MM.1S (cell line): Measurements from ENCODE around the gene LRRN4.

Experiments
- DNase-seq: peaks from one replicate; pipeline ENCODE4 v3.0.0-alpha.2; 2015
- H2AFZ ChIP-seq: fragments of 300-600 bp; sonication (generic); 2 replicates; pipeline ENCODE4 v1.6.0; 2016; ENCODE audit warnings: antibody characterized with exemption, low read length
- H3F3A ChIP-seq: fragments of 300-600 bp; sonication (generic); 2 replicates; pipeline ENCODE4 v1.6.1; 2016; ENCODE audit warnings: mild to moderate bottlenecking, antibody characterized with exemption, low read length, moderate library complexity, mixed read lengths; ENCODE audit not compliant: insufficient read depth
- H3K27ac ChIP-seq: fragments of 300-600 bp; sonication (generic); 2 replicates; pipeline ENCODE4 v1.5.1; 2016; ENCODE audit warnings: mild to moderate bottlenecking, low read length
- H3K27me3 ChIP-seq: fragments of 300-600 bp; sonication (generic); replicated peaks from 2 replicates; pipeline ENCODE4 v1.6.0; 2016; ENCODE audit warnings: low read length; ENCODE audit not compliant: insufficient read depth
- H3K36me3 ChIP-seq: fragments of 300-600 bp; sonication (generic); replicated peaks from 2 replicates; pipeline ENCODE4 v1.6.1; 2016; ENCODE audit warnings: mild to moderate bottlenecking, low read length, mixed read lengths; ENCODE audit not compliant: insufficient read depth
- H3K4me1 ChIP-seq: fragments of 300-600 bp; sonication (generic); 2 replicates; pipeline ENCODE4 v1.6.1; 2016; ENCODE audit warnings: low read length, mixed read lengths
- H3K4me2 ChIP-seq: fragments of 300-600 bp; sonication (generic); 2 replicates; pipeline ENCODE4 v1.6.0; 2016; ENCODE audit warnings: low read depth, low read length
- H3K4me3 ChIP-seq: fragments of 300-600 bp; sonication (generic); 2 replicates; pipeline ENCODE4 v1.5.1; 2016; ENCODE audit warnings: low read length, mixed read lengths
- H3K79me2 ChIP-seq: fragments of 300-600 bp; sonication (generic); 2 replicates; pipeline ENCODE4 v1.6.1; 2016; ENCODE audit warnings: mixed run types, low read length, mixed read lengths
- H3K9ac ChIP-seq: fragments of 300-600 bp; sonication (generic); 2 replicates; pipeline ENCODE4 v1.6.1; 2016; ENCODE audit warnings: low read length, mixed read lengths
- H3K9me2 ChIP-seq: fragments of 300-600 bp; sonication (generic); replicated peaks from 2 replicates; pipeline ENCODE4 v1.6.1; 2016; ENCODE audit warnings: mild to moderate bottlenecking, low read length, mixed read lengths; ENCODE audit not compliant: insufficient read depth
- H3K9me3 ChIP-seq: fragments of 300-600 bp; sonication (generic); replicated peaks from 2 replicates; pipeline ENCODE4 v1.6.1; 2016; ENCODE audit warnings: mild to moderate bottlenecking, low read length, mixed read lengths; ENCODE audit not compliant: insufficient read depth
- H4K20me1 ChIP-seq: fragments of 300-600 bp; sonication (generic); 2 replicates; pipeline ENCODE4 v1.6.1; 2016; ENCODE audit warnings: mild to moderate bottlenecking, low read length, moderate library complexity, mixed read lengths; ENCODE audit not compliant: insufficient read depth
- EZH2 ChIP-seq: fragments of 300-600 bp; sonication (generic); optimal IDR thresholded peaks from 2 replicates; pipeline ENCODE3; 2017; ENCODE audit warnings: low read depth, mild to moderate bottlenecking, antibody characterized with exemption, low read length, mixed read lengths
- EZH2phosphoT487 ChIP-seq: fragments of 300-600 bp; sonication (generic); IDR thresholded peaks from 2 replicates; pipeline ENCODE4 v1.6.1; 2018; ENCODE audit warnings: antibody characterized with exemption, low read length
- TF ChIP-seq, protein P1 (sequence below): fragments of 300-600 bp; sonication (generic); IDR thresholded peaks from 2 replicates; pipeline ENCODE4 v1.5.1; 2016; ENCODE audit warnings: antibody characterized with exemption, low read length, mixed read lengths

LRRN4 gene

DNA sequence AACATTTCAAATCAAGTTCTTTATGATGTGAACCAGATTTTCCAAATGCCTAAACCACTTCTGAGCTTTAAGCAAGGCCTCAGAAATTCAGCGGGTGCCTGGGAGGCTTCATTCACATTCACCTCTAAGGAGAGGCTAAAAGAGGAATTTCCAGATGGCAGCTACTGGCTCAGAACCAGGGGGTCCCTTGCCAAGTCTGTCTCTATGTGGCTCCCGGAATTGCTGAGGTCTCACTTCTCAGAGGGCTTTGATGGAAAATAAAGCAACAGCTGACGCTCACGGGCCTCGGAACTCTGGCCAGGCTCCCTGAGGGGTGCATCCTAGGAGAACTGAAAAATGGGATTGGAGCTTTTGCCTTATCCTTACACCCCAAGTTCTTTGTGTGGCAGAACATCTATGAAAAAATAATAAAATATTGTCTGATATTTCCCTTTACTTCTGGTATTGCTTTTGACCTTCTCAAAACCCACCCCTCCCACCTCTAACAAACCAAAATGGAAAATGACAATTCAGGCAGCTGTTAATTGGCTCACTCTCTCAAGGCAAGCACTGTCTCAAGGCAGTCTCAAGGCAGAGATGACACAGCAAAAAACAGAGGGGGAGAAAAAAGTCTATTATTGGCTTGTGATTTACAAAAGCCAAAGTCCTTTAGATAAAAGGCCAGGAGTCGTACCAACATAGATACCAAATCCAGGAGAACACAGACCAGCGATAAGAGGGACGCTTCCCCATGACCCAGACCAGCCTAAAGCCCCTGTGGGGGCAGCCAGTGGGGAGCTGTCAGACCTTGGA, 21.8 kb upstream of the LRRN4 start:
- DNase-seq: no peak
- H3K27ac ChIP-seq: no peak overlapping the region
- no peaks in the 10 kb centered on the region for H4K20me1 ChIP-seq
- H3K79me2 ChIP-seq: no peaks in the 10 kb centered on the region
- H3F3A ChIP-seq: no peaks in the 10 kb centered on the region
- no peaks in the 10 kb centered on the region for H3K9me2 ChIP-seq
- no peak overlapping the region for H3K4me3 ChIP-seq
- H3K36me3 ChIP-seq: 0 out of 2 replicates have a peak, but pooled peaks cover 4% of the 10 kb centered on the region
- no peak overlapping the region for H3K4me2 ChIP-seq
- no peak for TF ChIP-seq EZH2
- no peak overlapping the region for H2AFZ ChIP-seq
- no peaks in the 10 kb centered on the region for H3K4me1 ChIP-seq
- H3K9me3 ChIP-seq: no peaks in the 10 kb centered on the region
- H3K9ac ChIP-seq: no peak overlapping the region
- no peaks in the 10 kb centered on the region for H3K27me3 ChIP-seq

DNA sequence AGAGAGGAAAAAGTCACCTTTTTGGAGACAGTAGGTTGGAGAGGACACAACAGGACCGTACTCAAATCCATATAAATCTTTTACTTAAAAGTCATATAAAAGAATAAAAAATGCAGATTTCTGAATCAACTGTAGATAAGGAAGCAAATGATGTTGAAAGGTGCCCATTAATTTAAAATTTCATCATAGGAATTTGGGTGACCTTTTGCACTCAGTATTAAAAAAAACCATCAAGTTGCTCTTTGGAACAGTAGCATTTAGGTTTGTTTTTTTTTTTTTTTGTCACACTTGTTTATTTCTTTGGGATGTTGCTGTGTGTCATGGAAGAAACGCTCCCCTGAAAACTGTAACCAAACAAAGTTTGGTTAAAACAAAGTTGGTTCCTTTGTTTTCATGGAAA, 20.9 kb upstream of the LRRN4 start:
- Histone ChIP-seq H3K79me2 (no peaks in the 10 kb centered on the region), H3K36me3 (0 out of 2 replicates have a peak, but pooled peaks cover 4% of the 10 kb centered on the region), H3K9me3 (no peaks in the 10 kb centered on the region), H3K4me1 (no peaks in the 10 kb centered on the region), H4K20me1 (no peaks in the 10 kb centered on the region), H3K27ac (no peak overlapping the region), H2AFZ (no peak overlapping the region), H3K9ac (no peak overlapping the region), H3K4me3 (no peak overlapping the region), H3K27me3 (no peaks in the 10 kb centered on the region), H3F3A (no peaks in the 10 kb centered on the region), H3K4me2 (no peak overlapping the region), H3K9me2 (no peaks in the 10 kb centered on the region)
- TF ChIP-seq, protein P1, sequence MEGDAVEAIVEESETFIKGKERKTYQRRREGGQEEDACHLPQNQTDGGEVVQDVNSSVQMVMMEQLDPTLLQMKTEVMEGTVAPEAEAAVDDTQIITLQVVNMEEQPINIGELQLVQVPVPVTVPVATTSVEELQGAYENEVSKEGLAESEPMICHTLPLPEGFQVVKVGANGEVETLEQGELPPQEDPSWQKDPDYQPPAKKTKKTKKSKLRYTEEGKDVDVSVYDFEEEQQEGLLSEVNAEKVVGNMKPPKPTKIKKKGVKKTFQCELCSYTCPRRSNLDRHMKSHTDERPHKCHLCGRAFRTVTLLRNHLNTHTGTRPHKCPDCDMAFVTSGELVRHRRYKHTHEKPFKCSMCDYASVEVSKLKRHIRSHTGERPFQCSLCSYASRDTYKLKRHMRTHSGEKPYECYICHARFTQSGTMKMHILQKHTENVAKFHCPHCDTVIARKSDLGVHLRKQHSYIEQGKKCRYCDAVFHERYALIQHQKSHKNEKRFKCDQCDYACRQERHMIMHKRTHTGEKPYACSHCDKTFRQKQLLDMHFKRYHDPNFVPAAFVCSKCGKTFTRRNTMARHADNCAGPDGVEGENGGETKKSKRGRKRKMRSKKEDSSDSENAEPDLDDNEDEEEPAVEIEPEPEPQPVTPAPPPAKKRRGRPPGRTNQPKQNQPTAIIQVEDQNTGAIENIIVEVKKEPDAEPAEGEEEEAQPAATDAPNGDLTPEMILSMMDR: no peak
- no peak for TF ChIP-seq EZH2
- TF ChIP-seq EZH2phosphoT487: no peak
- no peak for DNase-seq

DNA sequence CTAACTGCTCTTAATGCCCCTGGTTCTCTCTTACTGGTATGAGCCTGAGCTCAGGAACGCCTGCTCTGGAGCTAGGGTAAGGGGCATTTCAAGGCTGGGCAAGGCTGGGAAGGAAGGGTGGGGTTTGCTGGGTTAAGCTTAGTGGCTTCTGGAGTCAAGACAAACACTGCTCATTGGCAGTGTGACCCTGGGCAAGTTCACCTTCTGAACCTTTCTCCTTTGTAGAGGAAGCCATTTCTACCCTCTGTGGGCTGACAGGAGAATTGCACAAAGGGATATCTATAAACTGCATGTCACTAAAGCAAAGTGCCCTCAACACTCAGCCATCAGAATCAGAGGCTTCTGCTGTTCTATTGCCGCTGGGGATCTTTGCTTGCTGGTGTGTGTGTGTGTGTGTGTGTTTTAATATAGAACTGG, 20.3 kb upstream of the LRRN4 start:
- H3K27ac ChIP-seq: no peak overlapping the region
- TF ChIP-seq EZH2 (no peak), EZH2phosphoT487 (no peak)
- TF ChIP-seq, protein P1: peak; percentile 40
- H3K9ac ChIP-seq: no peak overlapping the region
- no peaks in the 10 kb centered on the region for H3K9me3 ChIP-seq
- no peaks in the 10 kb centered on the region for H3K4me1 ChIP-seq
- no peaks in the 10 kb centered on the region for H3F3A ChIP-seq
- H2AFZ ChIP-seq: no peak overlapping the region
- peak; percentile 30 for DNase-seq
- no peaks in the 10 kb centered on the region for H3K79me2 ChIP-seq
- H3K4me3 ChIP-seq: no peak overlapping the region
- H3K27me3 ChIP-seq: no peaks in the 10 kb centered on the region
- 0 out of 2 replicates have a peak, but pooled peaks cover 4% of the 10 kb centered on the region for H3K36me3 ChIP-seq
- H3K9me2 ChIP-seq: no peaks in the 10 kb centered on the region
- H3K4me2 ChIP-seq: no peak overlapping the region
- H4K20me1 ChIP-seq: no peaks in the 10 kb centered on the region
